Measurements from ENCODE around the gene NPAT. TPM values are rescaled to one million over a fixed set of nuclear protein-coding genes. Genes with fewer than 3 reads are reported as not detected.

The NPAT gene
- total RNA-seq, 1 experiment from 2014 or later = 14.9 TPM

DNA sequence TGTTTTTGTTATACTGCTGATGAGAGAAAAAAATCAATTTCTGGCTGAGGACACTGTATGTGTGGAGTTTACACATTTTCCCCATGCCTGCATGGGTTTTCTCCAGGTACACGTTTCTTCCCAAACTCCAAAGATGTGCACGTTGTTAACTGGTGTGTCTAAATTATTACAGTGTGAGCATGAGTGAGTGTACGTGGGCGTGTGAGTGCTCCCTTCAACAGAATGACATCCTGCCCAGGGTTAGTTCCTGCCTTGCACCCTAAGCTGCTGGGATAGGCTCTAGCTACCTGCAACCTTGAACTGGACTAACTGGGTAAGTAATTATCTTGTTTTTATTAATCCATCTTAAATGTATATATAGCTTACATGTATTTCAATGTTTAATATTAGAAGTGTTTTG, 5.5 kb downstream of the NPAT start (continued):
- TF ChIP-seq, protein P1, sequence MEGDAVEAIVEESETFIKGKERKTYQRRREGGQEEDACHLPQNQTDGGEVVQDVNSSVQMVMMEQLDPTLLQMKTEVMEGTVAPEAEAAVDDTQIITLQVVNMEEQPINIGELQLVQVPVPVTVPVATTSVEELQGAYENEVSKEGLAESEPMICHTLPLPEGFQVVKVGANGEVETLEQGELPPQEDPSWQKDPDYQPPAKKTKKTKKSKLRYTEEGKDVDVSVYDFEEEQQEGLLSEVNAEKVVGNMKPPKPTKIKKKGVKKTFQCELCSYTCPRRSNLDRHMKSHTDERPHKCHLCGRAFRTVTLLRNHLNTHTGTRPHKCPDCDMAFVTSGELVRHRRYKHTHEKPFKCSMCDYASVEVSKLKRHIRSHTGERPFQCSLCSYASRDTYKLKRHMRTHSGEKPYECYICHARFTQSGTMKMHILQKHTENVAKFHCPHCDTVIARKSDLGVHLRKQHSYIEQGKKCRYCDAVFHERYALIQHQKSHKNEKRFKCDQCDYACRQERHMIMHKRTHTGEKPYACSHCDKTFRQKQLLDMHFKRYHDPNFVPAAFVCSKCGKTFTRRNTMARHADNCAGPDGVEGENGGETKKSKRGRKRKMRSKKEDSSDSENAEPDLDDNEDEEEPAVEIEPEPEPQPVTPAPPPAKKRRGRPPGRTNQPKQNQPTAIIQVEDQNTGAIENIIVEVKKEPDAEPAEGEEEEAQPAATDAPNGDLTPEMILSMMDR (IDR thresholded peaks at IDR 0.05 in 2 of 3, conservative IDR thresholded peaks at IDR 0.05 in 1 of 3; ENCODE audit: borderline replicate concordance in 1 of 3, insufficient read depth in 1 of 3, low read depth in 2 of 3, low read length in 2 of 3) = no peak
- no peak for TF ChIP-seq EGR1 (IDR thresholded peaks at IDR 0.05; ENCODE audit: low read depth)
- TF ChIP-seq, protein P2, sequence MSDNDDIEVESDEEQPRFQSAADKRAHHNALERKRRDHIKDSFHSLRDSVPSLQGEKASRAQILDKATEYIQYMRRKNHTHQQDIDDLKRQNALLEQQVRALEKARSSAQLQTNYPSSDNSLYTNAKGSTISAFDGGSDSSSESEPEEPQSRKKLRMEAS (IDR thresholded peaks at IDR 0.05) = no peak
- no peak for TF ChIP-seq POLR2A (IDR thresholded peaks at IDR 0.05; ENCODE audit: borderline replicate concordance, extremely low read depth, insufficient read depth, insufficient read length)
- TF ChIP-seq ZNF274 (IDR thresholded peaks at IDR 0.05; ENCODE audit: low read depth, low read length) = no peak
- TF ChIP-seq SP1 (IDR thresholded peaks at IDR 0.05; ENCODE audit: low read depth) = no peak
- no peak for TF ChIP-seq RAD21 (IDR thresholded peaks at IDR 0.05; ENCODE audit: low read depth)

DNA sequence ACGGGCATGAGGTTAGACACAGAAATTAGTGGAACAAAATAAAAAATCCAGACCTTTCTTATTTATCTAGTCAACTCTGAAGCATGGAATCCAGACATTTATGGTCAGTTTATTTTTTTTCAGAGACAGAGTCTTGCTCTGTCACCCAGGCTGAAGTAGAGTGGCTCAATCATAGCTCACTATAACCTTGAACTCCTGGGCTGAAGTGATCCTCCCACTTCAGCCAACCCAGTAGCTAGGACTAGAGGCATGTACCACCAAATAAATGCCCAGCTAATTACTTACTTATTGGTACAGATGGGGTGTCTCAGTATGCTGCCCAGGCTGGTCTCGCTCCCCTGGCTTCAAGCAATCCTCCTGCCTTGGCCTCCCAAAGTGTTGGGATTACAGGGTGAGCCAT, 8.7 kb downstream of the NPAT start:
- H3K4me3 ChIP-seq (replicated peaks in 1 of 2; ENCODE audit: low read depth in 1 of 2, low read length in 2 of 2) = no peak overlapping the region
- DNase-seq (ENCODE audit: low read depth, low spot score) (no peak), ATAC-seq (no peak)
- H3K4me1 ChIP-seq (ENCODE audit: control insufficient read depth in 1 of 2, insufficient read depth in 2 of 2, low read length in 2 of 2) = no peaks in the 10 kb centered on the region
- peaks cover 93% of the 10 kb centered on the region for H3K79me2 ChIP-seq (ENCODE audit: insufficient read depth, low read length)
- TF ChIP-seq CBX3 (IDR thresholded peaks at IDR 0.05; ENCODE audit: low read depth) = no peak
- no peak for TF ChIP-seq SRF (IDR thresholded peaks at IDR 0.05; ENCODE audit: low read depth)
- no peak for TF ChIP-seq ELF1 (IDR thresholded peaks at IDR 0.05; ENCODE audit: borderline replicate concordance, low read depth)
- TF ChIP-seq EZH2phosphoT487 (IDR thresholded peaks at IDR 0.05; ENCODE audit: borderline replicate concordance) = no peak
- no peak for TF ChIP-seq SIN3A (IDR thresholded peaks at IDR 0.05; ENCODE audit: low read depth)
- H4K20me1 ChIP-seq (ENCODE audit: insufficient read depth) = 0 out of 2 replicates have a peak, but pooled peaks cover 11% of the 10 kb centered on the region
- ChIA-PET RAD21 (ENCODE audit: low non-redundant PET in 1 of 2, low total read pairs in 2 of 2, uncharacterized antibody in 2 of 2, unreplicated experiment in 2 of 2) (no interaction called here), POLR2A (no interaction called here), CTCF (interaction anchor here (1.5 kb wide), 1 partner anchor 9 kb away, joined by 5 read pairs; the partner anchor contains the start of genes ATM and NPAT)
- no peak overlapping the region for H3K9ac ChIP-seq (ENCODE audit: low read length)
- H3K9me3 ChIP-seq (ENCODE audit: control insufficient read depth in 1 of 2, insufficient read depth in 1 of 2, low read depth in 1 of 2, low read length in 2 of 2) = no peaks in the 10 kb centered on the region
- H3K27me3 ChIP-seq (ENCODE audit: insufficient read depth, low read length) = no peaks in the 10 kb centered on the region
- no TSS peak for BruUV-seq (replicated peaks)
- intact Hi-C loops (cut with micrococcal nuclease) = no loop called here
- H3K4me2 ChIP-seq (ENCODE audit: low read length) = no peak overlapping the region
- no peak overlapping the region for H3K27ac ChIP-seq (ENCODE audit: low read depth, low read length)
- H2AFZ ChIP-seq (ENCODE audit: low read depth, low read length, poor library complexity, severe bottlenecking) = no peak overlapping the region
- no peaks in the 10 kb centered on the region for H3K9me2 ChIP-seq (ENCODE audit: insufficient read depth)
- peaks cover 2 to 11% of the 10 kb centered on the region in 2 experiments; a peak in 3 of 4 replicates for H3K36me3 ChIP-seq (ENCODE audit: control insufficient read depth in 1 of 2, insufficient read depth in 2 of 2, low read length in 2 of 2)
